Measurements from ENCODE around the gene CRYBA1. TPM values are rescaled to one million over a fixed set of nuclear protein-coding genes. Genes with fewer than 3 reads are reported as not detected.

CRYBA1 gene
- total and polyA plus RNA-seq, 2 donors (not counting 3 experiments of a cell fraction or from before 2014, with no cell fraction given): not detected

- Histone ChIP-seq H3K4me2 (ENCODE audit: insufficient read depth, low read length) (no peak overlapping the region), H3K9ac (replicated peaks; ENCODE audit: extremely low read depth, insufficient read depth, low read length) (no peak overlapping the region), H3K9me1 (replicated peaks; ENCODE audit: control insufficient read depth, extremely low read depth, insufficient read depth, low read length) (no peaks in the 10 kb centered on the region), H3K79me2 (ENCODE audit: control insufficient read depth, insufficient read depth, low read length) (no peaks in the 10 kb centered on the region), H3K27me3 (ENCODE audit: control insufficient read depth in 2 of 2, insufficient read depth in 2 of 2, low read length in 2 of 2) (no peaks in the 10 kb centered on the region), H3K27ac (ENCODE audit: insufficient read depth, low read depth, low read length) (no peak overlapping the region), H3K9me3 (replicated peaks; ENCODE audit: control insufficient read depth, insufficient read depth, low read length) (no peaks in the 10 kb centered on the region), H2AFZ (ENCODE audit: low read depth, low read length) (no peak overlapping the region), H3K36me3 (ENCODE audit: control insufficient read depth in 2 of 2, extremely low read depth in 1 of 2, insufficient read depth in 2 of 2, low read length in 2 of 2) (no peaks in the 10 kb centered on the region), H3K4me3 (replicated peaks in 1 of 3; ENCODE audit: insufficient read depth in 1 of 3, low read depth in 1 of 3, low read length in 3 of 3) (no peak overlapping the region), H3K4me1 (ENCODE audit: control insufficient read depth, extremely low read depth, insufficient read depth, low read length) (no peaks in the 10 kb centered on the region), H4K20me1 (replicated peaks; ENCODE audit: control insufficient read depth, extremely low read depth, insufficient read depth, low read length) (no peaks in the 10 kb centered on the region)
- DNase-seq (ENCODE audit: low read depth, low spot score) (no peak), FAIRE-seq (no peak)
- ChIA-PET CTCF (interaction anchor here (1.3 to 12.1 kb wide), 3 partner anchors 8 to 63 kb away, joined by 4 to 320 read pairs (median 59); partner anchors contain the start of gene MYO18A), POLR2A (no interaction called here)
- BruUV-seq (replicated peaks): no TSS peak
- dilution Hi-C loops (cut with MboI; ENCODE audit: extremely low pct_ligation_motif_present, low sequenced_read_pairs): no loop called here
- TF ChIP-seq EZH2 (IDR thresholded peaks at IDR 0.05; ENCODE audit: borderline replicate concordance, low read depth, low read length, severe bottlenecking) (no peak), MYC (IDR thresholded peaks at IDR 0.05; ENCODE audit: low read depth, low read length) (no peak), MAX (IDR thresholded peaks at IDR 0.05; ENCODE audit: insufficient read depth, insufficient read length) (no peak), POLR2A (IDR thresholded peaks at IDR 0.05; ENCODE audit: low read depth, low read length) (no peak), CTCF (IDR thresholded peaks at IDR 0.05; ENCODE audit: extremely low read depth in 1 of 2, insufficient read depth in 1 of 2, low read depth in 1 of 2, low read length in 2 of 2) (no peak), JUN (IDR thresholded peaks at IDR 0.05; ENCODE audit: borderline replicate concordance, insufficient read depth, insufficient read length, low read depth) (no peak), FOS (IDR thresholded peaks at IDR 0.05; ENCODE audit: borderline replicate concordance, insufficient read depth, low read length) (no peak), POLR2AphosphoS5 (IDR thresholded peaks at IDR 0.05; ENCODE audit: insufficient read depth, low read depth, low read length) (no peak), GATA2 (IDR thresholded peaks at IDR 0.05; ENCODE audit: insufficient read depth, insufficient read length, low read depth, low read length) (no peak)
- intact Hi-C loops (cut with micrococcal nuclease): no loop called here
Measured at GRCh38 chr17:29210879-29211278, 35.8 kb upstream of the CRYBA1 start.
